ENCODE results near the gene GDF10.

Gene GDF10

DNA sequence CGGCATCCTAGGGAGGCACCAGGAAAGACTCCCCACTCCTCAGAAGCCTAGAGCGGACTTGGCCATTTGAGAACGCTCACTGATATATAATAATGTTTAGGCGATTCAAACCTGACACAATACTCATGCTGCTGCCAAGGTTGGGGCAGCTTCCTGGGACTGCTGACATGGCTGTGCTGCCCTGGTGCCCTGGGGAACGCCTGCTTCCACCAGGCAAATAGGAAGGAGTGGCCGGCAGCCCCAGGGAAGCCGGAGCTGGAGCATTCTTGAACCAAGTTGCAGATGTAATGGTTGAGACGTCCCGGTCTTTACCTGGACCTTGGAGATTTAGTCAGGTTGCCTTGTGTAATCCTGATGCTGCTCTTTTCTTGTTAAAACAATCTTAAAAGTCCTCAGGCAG, 8.8 kb downstream of the GDF10 start:
- no peaks in the 10 kb centered on the region for H3K4me1 ChIP-seq (ENCODE audit: insufficient read depth, low read length)
- no peaks in the 10 kb centered on the region for H3K36me3 ChIP-seq (ENCODE audit: insufficient read depth, low read length)
- no peak overlapping the region for H3K27ac ChIP-seq (ENCODE audit: low read depth, low read length)
- no peaks in the 10 kb centered on the region for H3K9me3 ChIP-seq (ENCODE audit: low read length)
- H3K9ac ChIP-seq (ENCODE audit: low read length), result no peak overlapping the region
- no peak overlapping the region for H3K4me3 ChIP-seq (ENCODE audit: low read depth in 1 of 2, low read length in 2 of 2)
- H3K27me3 ChIP-seq (ENCODE audit: control insufficient read depth in 1 of 2, insufficient read depth in 2 of 2, low read length in 2 of 2), result no peaks in the 10 kb centered on the region

DNA sequence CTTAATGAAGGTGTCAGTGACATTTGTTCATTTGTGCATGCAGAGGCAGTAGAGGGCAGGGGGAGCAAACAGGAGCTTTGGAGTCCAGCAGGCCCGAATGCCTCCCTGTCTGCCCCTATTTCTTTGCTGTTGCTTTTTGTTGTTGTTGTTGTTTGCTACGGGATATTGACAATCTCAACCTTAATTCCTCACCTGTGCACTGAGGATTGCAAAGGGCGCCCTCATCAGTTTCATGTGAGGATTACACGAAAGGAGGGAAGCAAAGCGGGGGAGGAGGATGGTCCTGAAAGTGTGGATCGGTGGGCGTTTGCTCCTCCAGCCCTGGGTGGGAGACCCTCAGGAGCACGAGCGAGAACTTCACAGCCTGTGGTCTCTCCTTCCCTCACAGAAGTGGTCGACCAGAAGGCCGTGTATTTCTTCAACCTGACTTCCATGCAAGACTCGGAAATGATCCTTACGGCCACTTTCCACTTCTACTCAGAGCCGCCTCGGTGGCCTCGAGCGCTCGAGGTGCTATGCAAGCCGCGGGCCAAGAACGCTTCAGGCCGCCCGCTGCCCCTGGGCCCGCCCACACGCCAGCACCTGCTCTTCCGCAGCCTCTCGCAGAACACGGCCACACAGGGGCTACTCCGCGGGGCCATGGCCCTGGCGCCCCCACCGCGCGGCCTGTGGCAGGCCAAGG, 9.6 kb downstream of the GDF10 start:
- no peaks in the 10 kb centered on the region for H3K36me3 ChIP-seq (ENCODE audit: insufficient read depth, low read length)
- H3K9ac ChIP-seq (ENCODE audit: low read length), result no peak overlapping the region
- no peak overlapping the region for H3K4me3 ChIP-seq (ENCODE audit: low read depth in 1 of 2, low read length in 2 of 2)
- no peaks in the 10 kb centered on the region for H3K27me3 ChIP-seq (ENCODE audit: control insufficient read depth in 1 of 2, insufficient read depth in 2 of 2, low read length in 2 of 2)
- H3K9me3 ChIP-seq (ENCODE audit: low read length), result no peaks in the 10 kb centered on the region
- H3K27ac ChIP-seq (ENCODE audit: low read depth, low read length), result no peak overlapping the region
- H3K4me1 ChIP-seq (ENCODE audit: insufficient read depth, low read length), result no peaks in the 10 kb centered on the region

DNA sequence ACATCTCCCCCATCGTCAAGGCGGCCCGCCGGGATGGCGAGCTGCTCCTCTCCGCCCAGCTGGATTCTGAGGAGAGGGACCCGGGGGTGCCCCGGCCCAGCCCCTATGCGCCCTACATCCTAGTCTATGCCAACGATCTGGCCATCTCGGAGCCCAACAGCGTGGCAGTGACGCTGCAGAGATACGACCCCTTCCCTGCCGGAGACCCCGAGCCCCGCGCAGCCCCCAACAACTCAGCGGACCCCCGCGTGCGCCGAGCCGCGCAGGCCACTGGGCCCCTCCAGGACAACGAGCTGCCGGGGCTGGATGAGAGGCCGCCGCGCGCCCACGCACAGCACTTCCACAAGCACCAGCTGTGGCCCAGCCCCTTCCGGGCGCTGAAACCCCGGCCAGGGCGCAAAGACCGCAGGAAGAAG, 10.1 kb downstream of the GDF10 start:
- Histone ChIP-seq H3K4me3 (ENCODE audit: low read depth in 1 of 2, low read length in 2 of 2) (no peak overlapping the region), H3K36me3 (ENCODE audit: insufficient read depth, low read length) (no peaks in the 10 kb centered on the region), H3K4me1 (ENCODE audit: insufficient read depth, low read length) (no peaks in the 10 kb centered on the region), H3K27ac (ENCODE audit: low read depth, low read length) (no peak overlapping the region), H3K9ac (ENCODE audit: low read length) (no peak overlapping the region), H3K27me3 (ENCODE audit: control insufficient read depth in 1 of 2, insufficient read depth in 2 of 2, low read length in 2 of 2) (no peaks in the 10 kb centered on the region), H3K9me3 (ENCODE audit: low read length) (no peaks in the 10 kb centered on the region)

DNA sequence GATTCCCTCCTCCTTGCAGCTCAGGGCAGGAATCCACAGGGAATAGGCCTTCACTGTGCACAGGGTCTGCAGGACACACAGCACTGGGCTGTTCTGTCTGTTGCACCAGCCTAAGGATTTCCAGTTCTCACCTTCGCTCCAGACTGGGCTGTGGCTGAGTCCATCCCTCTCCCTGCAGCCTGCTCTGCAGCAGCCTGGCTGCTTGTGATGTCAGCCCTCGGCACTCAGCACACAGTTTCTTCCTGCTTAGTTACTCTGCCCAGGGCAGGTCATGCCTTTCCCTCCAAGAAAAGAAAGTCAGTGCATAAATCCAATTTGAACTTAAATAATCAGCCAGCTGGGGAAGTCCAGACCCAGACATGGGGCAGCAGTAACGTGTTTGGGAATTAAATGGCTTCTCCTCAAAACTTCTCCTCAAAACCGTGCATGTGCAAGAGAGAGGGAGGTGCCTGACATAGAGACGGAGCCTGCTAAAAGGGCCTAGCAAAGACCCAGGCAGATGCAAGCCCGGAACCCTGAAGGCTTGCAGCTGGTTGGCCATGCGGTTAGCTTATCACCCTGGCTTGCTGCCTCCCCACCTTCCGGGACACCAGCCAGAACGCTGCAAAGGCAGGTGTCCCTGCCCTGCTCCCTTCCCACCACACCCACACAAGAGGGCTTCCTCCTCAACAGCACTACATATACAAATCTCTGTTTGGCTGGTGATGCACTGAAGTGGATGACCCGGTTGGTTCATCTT, 11.4 kb downstream of the GDF10 start:
- Histone ChIP-seq H3K27me3 (ENCODE audit: control insufficient read depth in 1 of 2, insufficient read depth in 2 of 2, low read length in 2 of 2) (no peaks in the 10 kb centered on the region), H3K4me1 (ENCODE audit: insufficient read depth, low read length) (no peaks in the 10 kb centered on the region), H3K9me3 (ENCODE audit: low read length) (no peaks in the 10 kb centered on the region), H3K9ac (ENCODE audit: low read length) (no peak overlapping the region), H3K27ac (ENCODE audit: low read depth, low read length) (no peak overlapping the region), H3K36me3 (ENCODE audit: insufficient read depth, low read length) (no peaks in the 10 kb centered on the region), H3K4me3 (ENCODE audit: low read depth in 1 of 2, low read length in 2 of 2) (no peak overlapping the region)

DNA sequence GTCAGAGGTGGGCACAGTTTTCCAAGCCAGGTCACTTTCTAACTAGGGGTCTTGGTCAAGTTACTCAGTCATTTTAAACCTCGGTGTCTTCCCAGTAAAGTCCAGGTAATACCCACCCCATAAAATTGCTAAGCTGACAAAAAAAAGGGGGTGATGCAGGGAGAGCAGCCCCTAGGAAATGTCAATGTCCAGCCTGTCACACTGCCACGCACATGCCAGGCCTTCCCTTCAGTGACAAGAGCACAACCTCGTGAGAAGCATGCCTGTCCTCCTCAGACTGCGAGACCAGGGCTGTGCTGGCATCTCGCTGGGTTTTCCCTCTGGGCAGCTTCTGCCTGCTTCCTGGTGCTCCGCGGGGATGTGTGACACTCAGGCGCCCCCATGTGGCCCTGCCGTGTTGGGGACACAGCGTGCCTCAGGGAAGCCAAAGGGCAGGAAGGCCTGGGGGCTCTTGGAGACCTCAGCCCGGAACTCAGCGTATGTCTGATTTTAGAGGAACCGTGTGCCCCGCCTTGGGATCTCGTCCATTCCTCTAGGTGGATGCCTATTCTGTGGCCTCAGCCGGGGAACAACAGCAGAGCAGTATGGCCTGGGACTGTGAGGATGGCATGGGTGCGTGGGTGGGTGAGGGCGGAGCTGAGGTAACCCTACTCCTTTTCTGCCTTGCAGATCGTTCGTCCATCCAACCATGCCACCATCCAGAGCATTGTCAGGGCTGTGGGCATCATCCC, 12.1 kb downstream of the GDF10 start:
- Histone ChIP-seq H3K27me3 (ENCODE audit: control insufficient read depth in 1 of 2, insufficient read depth in 2 of 2, low read length in 2 of 2) (no peaks in the 10 kb centered on the region), H3K27ac (ENCODE audit: low read depth, low read length) (no peak overlapping the region), H3K4me3 (ENCODE audit: low read depth in 1 of 2, low read length in 2 of 2) (no peak overlapping the region), H3K4me1 (ENCODE audit: insufficient read depth, low read length) (no peaks in the 10 kb centered on the region), H3K9me3 (ENCODE audit: low read length) (no peaks in the 10 kb centered on the region), H3K36me3 (ENCODE audit: insufficient read depth, low read length) (no peaks in the 10 kb centered on the region), H3K9ac (ENCODE audit: low read length) (no peak overlapping the region)

DNA sequence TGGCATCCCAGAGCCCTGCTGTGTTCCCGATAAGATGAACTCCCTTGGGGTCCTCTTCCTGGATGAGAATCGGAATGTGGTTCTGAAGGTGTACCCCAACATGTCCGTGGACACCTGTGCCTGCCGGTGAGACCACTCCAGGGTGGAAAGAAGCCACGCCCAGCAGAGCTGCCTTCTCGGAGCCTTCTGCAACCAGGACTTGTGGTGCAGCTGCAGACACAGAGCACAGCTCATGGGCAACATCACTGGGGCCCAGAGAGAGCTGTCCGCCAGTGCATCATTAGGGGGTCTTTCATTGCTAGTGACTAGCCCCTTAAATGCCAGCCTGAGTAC, 12.6 kb downstream of the GDF10 start:
- H3K4me1 ChIP-seq (ENCODE audit: insufficient read depth, low read length), result no peaks in the 10 kb centered on the region
- H3K9ac ChIP-seq (ENCODE audit: low read length), result no peak overlapping the region
- H3K4me3 ChIP-seq (ENCODE audit: low read depth in 1 of 2, low read length in 2 of 2), result no peak overlapping the region
- no peaks in the 10 kb centered on the region for H3K9me3 ChIP-seq (ENCODE audit: low read length)
- H3K27ac ChIP-seq (ENCODE audit: low read depth, low read length), result no peak overlapping the region
- H3K27me3 ChIP-seq (ENCODE audit: control insufficient read depth in 1 of 2, insufficient read depth in 2 of 2, low read length in 2 of 2), result no peaks in the 10 kb centered on the region
- H3K36me3 ChIP-seq (ENCODE audit: insufficient read depth, low read length), result no peaks in the 10 kb centered on the region

DNA sequence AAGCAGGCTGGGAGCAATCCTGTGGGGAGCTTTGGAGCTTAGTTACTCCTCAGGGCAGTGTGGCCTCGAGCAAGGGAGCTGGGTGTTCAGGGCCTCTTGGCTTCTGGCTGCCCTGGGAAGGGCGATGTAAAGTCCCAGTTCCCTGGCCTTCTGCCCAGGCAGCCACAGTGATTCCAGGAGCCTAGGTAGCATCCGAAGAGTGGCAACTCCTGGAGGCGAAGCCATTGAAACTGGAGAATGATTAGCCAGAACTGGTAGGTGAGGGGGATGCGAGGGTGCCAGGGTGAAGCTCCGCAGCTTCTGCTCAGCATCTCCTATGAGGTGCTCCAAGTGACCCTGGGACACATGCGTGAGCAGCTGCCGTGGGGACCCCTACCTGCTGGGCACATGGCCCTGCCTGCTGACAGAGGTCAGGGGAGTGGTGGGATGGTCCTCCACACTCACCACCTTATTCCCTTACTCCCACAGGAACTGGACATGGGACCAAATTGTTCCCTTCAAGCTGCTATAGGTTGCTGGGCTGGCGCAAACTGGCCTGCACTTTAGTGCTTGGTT, 14.5 kb downstream of the GDF10 start:
- Histone ChIP-seq H3K4me1 (ENCODE audit: insufficient read depth, low read length) (no peaks in the 10 kb centered on the region), H3K27ac (ENCODE audit: low read depth, low read length) (no peak overlapping the region), H3K36me3 (ENCODE audit: insufficient read depth, low read length) (no peaks in the 10 kb centered on the region), H3K27me3 (ENCODE audit: control insufficient read depth in 1 of 2, insufficient read depth in 2 of 2, low read length in 2 of 2) (no peaks in the 10 kb centered on the region), H3K9me3 (ENCODE audit: low read length) (no peaks in the 10 kb centered on the region), H3K9ac (ENCODE audit: low read length) (no peak overlapping the region), H3K4me3 (ENCODE audit: low read depth in 1 of 2, low read length in 2 of 2) (no peak overlapping the region)

DNA sequence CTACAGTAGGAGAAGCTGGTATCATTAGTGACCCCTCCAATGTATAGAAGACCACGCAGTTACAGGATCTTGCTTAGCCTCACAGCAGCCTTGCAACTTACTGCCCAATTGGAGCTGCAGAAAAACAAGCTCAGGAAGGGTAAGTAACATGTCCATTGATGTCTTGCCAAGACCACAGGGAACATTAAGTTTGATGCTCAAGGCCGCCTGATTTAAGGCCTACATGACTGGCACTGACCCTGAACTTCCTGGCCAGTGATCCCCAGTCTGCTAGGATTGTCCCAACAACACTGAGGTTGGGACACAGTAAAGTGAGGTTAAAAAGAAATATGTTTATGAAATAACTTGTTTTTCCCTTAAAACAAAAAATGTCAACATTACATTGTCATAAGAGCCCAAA, 15.4 kb downstream of the GDF10 start:
- no peaks in the 10 kb centered on the region for H3K4me1 ChIP-seq (ENCODE audit: insufficient read depth, low read length)
- H3K27ac ChIP-seq (ENCODE audit: low read depth, low read length), result no peak overlapping the region
- H3K27me3 ChIP-seq (ENCODE audit: control insufficient read depth in 1 of 2, insufficient read depth in 2 of 2, low read length in 2 of 2), result no peaks in the 10 kb centered on the region
- H3K4me3 ChIP-seq (ENCODE audit: low read depth in 1 of 2, low read length in 2 of 2), result no peak overlapping the region
- no peaks in the 10 kb centered on the region for H3K9me3 ChIP-seq (ENCODE audit: low read length)
- no peak overlapping the region for H3K9ac ChIP-seq (ENCODE audit: low read length)
- no peaks in the 10 kb centered on the region for H3K36me3 ChIP-seq (ENCODE audit: insufficient read depth, low read length)

DNA sequence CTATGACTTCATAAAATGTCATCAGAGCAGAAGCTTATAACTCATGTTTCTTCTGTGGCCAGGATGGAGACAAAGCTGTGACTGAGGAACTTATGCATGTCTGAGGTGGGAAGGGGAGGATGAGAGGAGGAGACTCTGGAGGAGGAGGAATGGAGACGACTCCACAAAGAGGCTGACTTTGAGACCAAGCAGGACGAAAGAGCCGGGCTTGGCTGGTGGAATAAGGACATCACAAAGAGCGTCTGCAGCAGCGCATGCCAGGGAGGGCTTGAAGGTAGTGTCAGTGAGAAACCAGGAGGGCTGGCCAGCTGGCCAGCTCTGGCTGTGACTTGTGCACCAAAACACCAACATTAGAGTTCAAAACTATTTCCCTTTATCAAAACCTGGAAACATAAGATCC, 16.1 kb downstream of the GDF10 start:
- no peak overlapping the region for H3K9ac ChIP-seq (ENCODE audit: low read length)
- H3K4me3 ChIP-seq (ENCODE audit: low read depth in 1 of 2, low read length in 2 of 2), result no peak overlapping the region
- no peak overlapping the region for H3K27ac ChIP-seq (ENCODE audit: low read depth, low read length)
- H3K36me3 ChIP-seq (ENCODE audit: insufficient read depth, low read length), result no peaks in the 10 kb centered on the region
- H3K9me3 ChIP-seq (ENCODE audit: low read length), result no peaks in the 10 kb centered on the region
- no peaks in the 10 kb centered on the region for H3K4me1 ChIP-seq (ENCODE audit: insufficient read depth, low read length)
- H3K27me3 ChIP-seq (ENCODE audit: control insufficient read depth in 1 of 2, insufficient read depth in 2 of 2, low read length in 2 of 2), result no peaks in the 10 kb centered on the region

DNA sequence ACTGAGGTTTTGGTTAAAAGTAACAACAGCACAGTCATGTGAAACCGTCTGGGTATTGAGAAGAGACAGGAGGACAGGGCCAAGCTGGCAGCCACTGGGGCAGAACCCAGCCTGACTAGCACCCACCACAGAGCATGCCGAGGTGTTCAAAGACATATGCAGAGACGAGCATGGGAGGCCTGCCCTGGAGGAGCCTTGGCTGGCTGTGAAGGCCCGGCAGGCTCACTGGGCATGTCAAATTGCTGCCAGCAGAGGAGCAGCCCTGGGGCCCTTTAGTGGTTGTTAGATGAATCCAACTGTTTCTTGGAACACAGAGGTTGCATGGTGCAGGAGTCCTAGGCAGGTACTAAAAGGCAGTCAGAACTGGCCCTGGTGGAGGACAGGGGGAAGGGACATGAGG, 17.3 kb downstream of the GDF10 start:
- Histone ChIP-seq H3K27ac (ENCODE audit: low read depth, low read length) (no peak overlapping the region), H3K4me3 (ENCODE audit: low read depth in 1 of 2, low read length in 2 of 2) (no peak overlapping the region), H3K9me3 (ENCODE audit: low read length) (no peaks in the 10 kb centered on the region), H3K9ac (ENCODE audit: low read length) (no peak overlapping the region), H3K27me3 (ENCODE audit: control insufficient read depth in 1 of 2, insufficient read depth in 2 of 2, low read length in 2 of 2) (no peaks in the 10 kb centered on the region), H3K36me3 (ENCODE audit: insufficient read depth, low read length) (no peaks in the 10 kb centered on the region), H3K4me1 (ENCODE audit: insufficient read depth, low read length) (no peaks in the 10 kb centered on the region)

DNA sequence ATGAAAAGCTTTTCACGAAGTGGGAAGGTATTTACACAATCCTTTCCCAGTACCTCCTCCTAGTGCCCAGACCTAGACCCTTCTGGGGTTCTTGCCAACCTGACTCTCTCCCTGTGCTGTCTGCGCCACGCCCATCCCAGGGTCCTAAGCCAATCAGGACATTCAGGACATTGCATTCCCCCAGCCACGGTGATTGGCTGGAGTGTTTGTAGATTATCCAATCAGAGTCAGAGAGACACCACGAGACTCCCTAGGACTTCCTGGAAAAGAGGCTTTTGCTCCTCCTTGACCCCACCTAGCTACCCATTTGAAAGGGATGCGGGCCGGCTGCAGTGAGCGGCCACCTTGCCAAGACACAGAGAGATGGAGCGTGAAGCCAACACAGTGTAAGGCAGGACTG, 18.7 kb downstream of the GDF10 start:
- H3K36me3 ChIP-seq (ENCODE audit: insufficient read depth, low read length), result no peaks in the 10 kb centered on the region
- H3K4me3 ChIP-seq (ENCODE audit: low read depth in 1 of 2, low read length in 2 of 2), result no peak overlapping the region
- H3K27me3 ChIP-seq (ENCODE audit: control insufficient read depth in 1 of 2, insufficient read depth in 2 of 2, low read length in 2 of 2), result no peaks in the 10 kb centered on the region
- H3K4me1 ChIP-seq (ENCODE audit: insufficient read depth, low read length), result no peaks in the 10 kb centered on the region
- no peak overlapping the region for H3K9ac ChIP-seq (ENCODE audit: low read length)
- H3K27ac ChIP-seq (ENCODE audit: low read depth, low read length), result no peak overlapping the region
- no peaks in the 10 kb centered on the region for H3K9me3 ChIP-seq (ENCODE audit: low read length)
